ENCODE results near the gene MAP3K3. TPM values are rescaled to one million over a fixed set of nuclear protein-coding genes. Genes with fewer than 3 reads are reported as not detected.

Gene MAP3K3
- polyA plus RNA-seq, 1 donor from 2014 or later: 16.6 TPM

GRCh38 chr17:63644846-63645245 lies 22.6 kb downstream of the MAP3K3 start:
- H3K36me3 ChIP-seq (ENCODE audit: insufficient read depth, low read length): no peaks in the 10 kb centered on the region
- no peak overlapping the region for H3K9ac ChIP-seq (ENCODE audit: low read length)
- H4K20me1 ChIP-seq (ENCODE audit: insufficient read depth): no peaks in the 10 kb centered on the region
- no peak overlapping the region for H3K27ac ChIP-seq (ENCODE audit: low read length)
- no peak overlapping the region for H3K4me2 ChIP-seq (ENCODE audit: low read length)
- H3K9me2 ChIP-seq (ENCODE audit: insufficient read depth, low read length): no peaks in the 10 kb centered on the region
- no peaks in the 10 kb centered on the region for H3F3A ChIP-seq (ENCODE audit: insufficient read depth, low read length, poor library complexity, severe bottlenecking)
- TF ChIP-seq TAF1 (IDR thresholded peaks at IDR 0.05; ENCODE audit: low read depth): no peak
- no peaks in the 10 kb centered on the region for H3K27me3 ChIP-seq (ENCODE audit: insufficient read depth, low read depth, low read length)
- no peak overlapping the region for H3K4me3 ChIP-seq (ENCODE audit: low read length)
- no peaks in the 10 kb centered on the region for H3K79me2 ChIP-seq (replicated peaks; ENCODE audit: insufficient read depth, low read length)
- H3K9me3 ChIP-seq (ENCODE audit: low read length): no peaks in the 10 kb centered on the region
- H2AFZ ChIP-seq (ENCODE audit: low read depth, low read length): no peak overlapping the region

- H3K4me2 ChIP-seq (ENCODE audit: low read length): no peak overlapping the region
- no peaks in the 10 kb centered on the region for H3K36me3 ChIP-seq (ENCODE audit: insufficient read depth, low read length)
- no peak overlapping the region for H3K4me3 ChIP-seq (ENCODE audit: low read length)
- no peaks in the 10 kb centered on the region for H3F3A ChIP-seq (ENCODE audit: insufficient read depth, low read length, poor library complexity, severe bottlenecking)
- H3K9me3 ChIP-seq (ENCODE audit: low read length): no peaks in the 10 kb centered on the region
- no peak overlapping the region for H3K27ac ChIP-seq (ENCODE audit: low read length)
- no peak overlapping the region for H2AFZ ChIP-seq (ENCODE audit: low read depth, low read length)
- no peak for TF ChIP-seq RAD21 (conservative IDR thresholded peaks at IDR 0.05)
- no peak for TF ChIP-seq POLR2AphosphoS5 (IDR thresholded peaks at IDR 0.05)
- no peak for TF ChIP-seq REST (IDR thresholded peaks at IDR 0.05; ENCODE audit: borderline replicate concordance)
- TF ChIP-seq MXI1 (conservative IDR thresholded peaks at IDR 0.05; ENCODE audit: poor library complexity, severe bottlenecking): no peak
- TF ChIP-seq EZH2 (IDR thresholded peaks at IDR 0.05; ENCODE audit: borderline replicate concordance, insufficient read depth, low read length, poor library complexity, severe bottlenecking): no peak
- no peak for TF ChIP-seq EP300 (conservative IDR thresholded peaks at IDR 0.05; ENCODE audit: poor library complexity, severe bottlenecking)
- TF ChIP-seq CTCF (IDR thresholded peaks at IDR 0.05; ENCODE audit: poor library complexity, severe bottlenecking): no peak
- no peak for TF ChIP-seq SMC3 (conservative IDR thresholded peaks at IDR 0.05; ENCODE audit: poor library complexity)
- TF ChIP-seq TAF1 (IDR thresholded peaks at IDR 0.05; ENCODE audit: low read depth): no peak
- no peak overlapping the region for H3K9ac ChIP-seq (ENCODE audit: low read length)
- no peaks in the 10 kb centered on the region for H3K27me3 ChIP-seq (ENCODE audit: insufficient read depth, low read depth, low read length)
- no peaks in the 10 kb centered on the region for H3K79me2 ChIP-seq (replicated peaks; ENCODE audit: insufficient read depth, low read length)
- H4K20me1 ChIP-seq (ENCODE audit: insufficient read depth): no peaks in the 10 kb centered on the region
- no peaks in the 10 kb centered on the region for H3K9me2 ChIP-seq (ENCODE audit: insufficient read depth, low read length)
These were observed 23.7 kb downstream of the MAP3K3 start for GRCh38 chr17:63645775-63646487.
